HUES6 (cell line): ENCODE data around the gene COG3.

Experiments
- H3K27ac ChIP-seq: 2 replicates; pipeline ENCODE4 v1.7.0; 2013; ENCODE audit warnings: low read depth, mild to moderate bottlenecking, low read length, inconsistent platforms
- H3K27me3 ChIP-seq: 2 replicates; pipeline ENCODE4 v1.6.1; 2013; ENCODE audit warnings: low read length; ENCODE audit not compliant: control insufficient read depth, insufficient read depth
- H3K36me3 ChIP-seq: 2 replicates; pipeline ENCODE4 v1.6.1; 2013; ENCODE audit warnings: low read length; ENCODE audit not compliant: control insufficient read depth, insufficient read depth
- H3K4me1 ChIP-seq: 2 replicates; pipeline ENCODE4 v1.6.1; 2013; ENCODE audit warnings: low read length; ENCODE audit not compliant: control insufficient read depth, insufficient read depth
- H3K4me3 ChIP-seq: 2 replicates; pipeline ENCODE4 v1.5.1; 2013; ENCODE audit warnings: low read depth, low read length
- H3K9ac ChIP-seq: one replicate; pipeline ENCODE4 v1.6.1; 2013; ENCODE audit warnings: mild to moderate bottlenecking, low read length
- H3K9me3 ChIP-seq: 2 replicates; pipeline ENCODE4 v1.6.1; 2013; ENCODE audit warnings: low read depth, low read length; ENCODE audit not compliant: control insufficient read depth, insufficient read depth

COG3 gene

GRCh38 chr13:45433381-45433790, 31.4 kb upstream of the COG3 start:
- Histone ChIP-seq H3K9ac (no peak overlapping the region), H3K9me3 (no peaks in the 10 kb centered on the region), H3K4me3 (no peak overlapping the region)

GRCh38 chr13:45434556-45435371, 30.0 kb upstream of the COG3 start:
- Histone ChIP-seq H3K36me3 (no peaks in the 10 kb centered on the region), H3K4me1 (0 out of 2 replicates have a peak, but pooled peaks cover 4% of the 10 kb centered on the region), H3K27me3 (no peaks in the 10 kb centered on the region), H3K9ac (no peak overlapping the region), H3K9me3 (no peaks in the 10 kb centered on the region), H3K27ac (no peak overlapping the region), H3K4me3 (no peak overlapping the region)

More at GRCh38 chr13:45433381-45433790, 31.4 kb upstream of the COG3 start:
- H3K27ac ChIP-seq = no peak overlapping the region
- H3K36me3 ChIP-seq = no peaks in the 10 kb centered on the region
- no peaks in the 10 kb centered on the region for H3K27me3 ChIP-seq
- H3K4me1 ChIP-seq = no peaks in the 10 kb centered on the region

- no peaks in the 10 kb centered on the region for H3K9me3 ChIP-seq
- no peak overlapping the region for H3K27ac ChIP-seq
- peaks cover 4% of the 10 kb centered on the region; the same call in 1 of the 2 replicates for H3K4me1 ChIP-seq
Measured at GRCh38 chr13:45436332-45436731, 28.4 kb upstream of the COG3 start.

GRCh38 chr13:45436953-45437352, 27.8 kb upstream of the COG3 start:
- no peak overlapping the region for H3K27ac ChIP-seq
- H3K4me1 ChIP-seq = peaks cover 4% of the 10 kb centered on the region; the same call in 1 of the 2 replicates
- no peak overlapping the region for H3K9ac ChIP-seq
- no peaks in the 10 kb centered on the region for H3K36me3 ChIP-seq
- H3K27me3 ChIP-seq = no peaks in the 10 kb centered on the region
- H3K9me3 ChIP-seq = no peaks in the 10 kb centered on the region
- no peak overlapping the region for H3K4me3 ChIP-seq

More at GRCh38 chr13:45436332-45436731, 28.4 kb upstream of the COG3 start:
- Histone ChIP-seq H3K27me3 (no peaks in the 10 kb centered on the region), H3K4me3 (no peak overlapping the region), H3K36me3 (no peaks in the 10 kb centered on the region), H3K9ac (no peak overlapping the region)

GRCh38 chr13:45437947-45438346, 26.8 kb upstream of the COG3 start:
- Histone ChIP-seq H3K4me1 (peaks cover 4% of the 10 kb centered on the region; the same call in 1 of the 2 replicates), H3K27ac (no peak overlapping the region)

GRCh38 chr13:45439008-45439407, 25.7 kb upstream of the COG3 start:
- H3K9me3 ChIP-seq = no peaks in the 10 kb centered on the region
- no peak overlapping the region for H3K9ac ChIP-seq
- H3K27ac ChIP-seq = no peak overlapping the region
- H3K4me3 ChIP-seq = no peak overlapping the region
- H3K27me3 ChIP-seq = no peaks in the 10 kb centered on the region
- H3K36me3 ChIP-seq = no peaks in the 10 kb centered on the region
- H3K4me1 ChIP-seq = peaks cover 4% of the 10 kb centered on the region; the same call in 1 of the 2 replicates

More at GRCh38 chr13:45437947-45438346, 26.8 kb upstream of the COG3 start:
- Histone ChIP-seq H3K9ac (no peak overlapping the region), H3K9me3 (no peaks in the 10 kb centered on the region), H3K36me3 (no peaks in the 10 kb centered on the region), H3K27me3 (no peaks in the 10 kb centered on the region), H3K4me3 (no peak overlapping the region)

GRCh38 chr13:45439781-45440462, 24.8 kb upstream of the COG3 start:
- Histone ChIP-seq H3K27ac (no peak overlapping the region), H3K9me3 (no peaks in the 10 kb centered on the region), H3K4me1 (peaks cover 4% of the 10 kb centered on the region; the same call in 1 of the 2 replicates), H3K36me3 (no peaks in the 10 kb centered on the region), H3K4me3 (no peak overlapping the region), H3K9ac (no peak overlapping the region), H3K27me3 (no peaks in the 10 kb centered on the region)

- no peaks in the 10 kb centered on the region for H3K36me3 ChIP-seq
- H3K9me3 ChIP-seq = no peaks in the 10 kb centered on the region
- no peak overlapping the region for H3K27ac ChIP-seq
- no peaks in the 10 kb centered on the region for H3K27me3 ChIP-seq
- H3K9ac ChIP-seq = no peak overlapping the region
- peaks cover 4% of the 10 kb centered on the region; the same call in 1 of the 2 replicates for H3K4me1 ChIP-seq
- no peak overlapping the region for H3K4me3 ChIP-seq
Measured at GRCh38 chr13:45441633-45442032, 23.1 kb upstream of the COG3 start.

- H3K4me3 ChIP-seq = no peak overlapping the region
- H3K4me1 ChIP-seq = no peaks in the 10 kb centered on the region; the same call in 1 of the 2 replicates
- H3K27me3 ChIP-seq = no peaks in the 10 kb centered on the region
- no peak overlapping the region for H3K9ac ChIP-seq
- H3K27ac ChIP-seq = no peak overlapping the region
- no peaks in the 10 kb centered on the region for H3K9me3 ChIP-seq
- H3K36me3 ChIP-seq = no peaks in the 10 kb centered on the region
Measured at GRCh38 chr13:45445053-45445452, 19.7 kb upstream of the COG3 start.

GRCh38 chr13:45446181-45446580, 18.6 kb upstream of the COG3 start:
- Histone ChIP-seq H3K27ac (no peak overlapping the region), H3K36me3 (no peaks in the 10 kb centered on the region), H3K4me3 (no peak overlapping the region), H3K9me3 (no peaks in the 10 kb centered on the region), H3K27me3 (no peaks in the 10 kb centered on the region), H3K9ac (no peak overlapping the region), H3K4me1 (no peaks in the 10 kb centered on the region)

GRCh38 chr13:45447050-45447661, 17.6 kb upstream of the COG3 start:
- no peak overlapping the region for H3K9ac ChIP-seq
- H3K27ac ChIP-seq = no peak overlapping the region
- no peaks in the 10 kb centered on the region for H3K4me1 ChIP-seq

More at GRCh38 chr13:45447050-45447661, 17.6 kb upstream of the COG3 start:
- Histone ChIP-seq H3K27me3 (no peaks in the 10 kb centered on the region), H3K9me3 (no peaks in the 10 kb centered on the region), H3K36me3 (no peaks in the 10 kb centered on the region), H3K4me3 (no peak overlapping the region)
